A549 (cell line): ENCODE measurements around the gene CNP. TPM values are rescaled to one million over a fixed set of nuclear protein-coding genes. Genes with fewer than 3 reads are reported as not detected.

ENCODE experiments used
- ATAC-seq, 2 experiments: fragments of 200-7000 bp in 1 of 2; fragments of >200 bp in 1 of 2; cut with Nextera tagmentation in 1 of 2; cut with Tn5 transposase in 1 of 2; 3 replicates each; pipeline versions ENCODE4 v1.8.0 to v1.9.1; 2018 to 2020; ENCODE audit warnings: mild to moderate bottlenecking in 1 of 2, moderate library complexity in 1 of 2
- CTCF ChIA-PET: fragments of 300-600 bp; sonication (Branson Sonifier 250); formaldehyde crosslinking; extraction: SDS; loops from one replicate; lab custom pipeline; 2021; ENCODE audit warnings: antibody characterized with exemption, inconsistent platforms; lab: Yijun Ruan, JAX
- POLR2A ChIA-PET: fragments of 350-600 bp; formaldehyde crosslinking; extraction: SDS; loops from one replicate; lab custom pipeline; 2021; ENCODE audit warnings: antibody characterized with exemption, inconsistent platforms; lab: Yijun Ruan, JAX
- DNase-seq, 2 experiments: peaks; one replicate each; pipeline versions ENCODE4 v3.0.0 to v3.0.0-alpha.2; 2011 to 2016; ENCODE audit warnings: low read depth in 1 of 2, low spot score in 1 of 2
- FAIRE-seq: peaks from 2 replicates; lab custom pipeline; 2011; peaks lifted over from hg19 to GRCh38; lab: Jason Lieb, UNC
- H3K27ac ChIP-seq, 2 experiments: fragments of >200 bp; sonication (Bioruptor Twin); formaldehyde crosslinking; 3 replicates each; pipeline ENCODE4 v1.5.1; 2016 to 2017
- H3K4me1 ChIP-seq: fragments of >200 bp; sonication (Bioruptor Twin); formaldehyde crosslinking; 3 replicates; pipeline ENCODE4 v1.6.1; 2016
- H3K4me2 ChIP-seq: fragments of >200 bp; sonication (Bioruptor Twin); formaldehyde crosslinking; 3 replicates; pipeline ENCODE4 v1.6.1; 2016
- H3K4me3 ChIP-seq: fragments of >200 bp; sonication (Bioruptor Twin); formaldehyde crosslinking; 3 replicates; pipeline ENCODE4 v1.5.1; 2016
- H3K9me3 ChIP-seq: fragments of >200 bp; sonication (Bioruptor Twin); formaldehyde crosslinking; 3 replicates; pipeline ENCODE4 v1.6.1; 2016
- BCL3 ChIP-seq: fragments of >200 bp; sonication (Bioruptor Twin); formaldehyde crosslinking; IDR thresholded peaks from 3 replicates; pipeline ENCODE4 v1.6.1; 2016
- CBX2 ChIP-seq: fragments of 200-600 bp; sonication (generic); IDR thresholded peaks from 2 replicates; pipeline ENCODE4 v1.6.1; 2016; ENCODE audit warnings: low read depth, mild to moderate bottlenecking, borderline replicate concordance
- CBX8 ChIP-seq: fragments of 200-600 bp; sonication (generic); IDR thresholded peaks from 2 replicates; pipeline ENCODE4 v1.6.1; 2016
- CEBPB ChIP-seq, 2 experiments: fragments of >200 bp in 1 of 2; sonication (Bioruptor Twin) in 1 of 2; formaldehyde crosslinking in 1 of 2; IDR thresholded peaks; 2 replicates each; pipeline ENCODE4 v1.6.1; 2012 to 2016
- CHD4 ChIP-seq: fragments of 200-600 bp; sonication (generic); IDR thresholded peaks from 2 replicates; pipeline ENCODE4 v1.6.1; 2016; ENCODE audit warnings: antibody characterized with exemption, mild to moderate bottlenecking, borderline replicate concordance
- EHMT2 ChIP-seq: fragments of 200-600 bp; sonication (generic); IDR thresholded peaks from 2 replicates; pipeline ENCODE4 v1.6.1; 2016; ENCODE audit warnings: antibody characterized with exemption, low read depth, mild to moderate bottlenecking, moderate library complexity
- GATA3 ChIP-seq: IDR thresholded peaks from 2 replicates; pipeline ENCODE4 v1.6.1; 2012; ENCODE audit warnings: borderline replicate concordance
- HOXB5 ChIP-seq: fragments of 250-450 bp; sonication (Bioruptor Pico); IDR thresholded peaks from 2 replicates; pipeline ENCODE4 v1.5.0; 2020; ENCODE audit warnings: mild to moderate bottlenecking, moderate library complexity
- JUN ChIP-seq, 2 experiments: fragments of >200 bp; sonication (Bioruptor Twin); formaldehyde crosslinking; IDR thresholded peaks; 2 replicates in 1 of 2; 3 replicates in 1 of 2; pipeline ENCODE4 v1.6.1; 2016 to 2017
- JUNB ChIP-seq: fragments of >200 bp; sonication (Bioruptor Twin); formaldehyde crosslinking; IDR thresholded peaks from 2 replicates; pipeline ENCODE4 v1.6.1; 2016
- KDM1A ChIP-seq: fragments of 200-600 bp; sonication (generic); IDR thresholded peaks from 2 replicates; pipeline ENCODE4 v1.6.1; 2016; ENCODE audit warnings: low read depth, mild to moderate bottlenecking
- MAFK ChIP-seq: fragments of 450-650 bp; IDR thresholded peaks from 2 replicates; pipeline ENCODE4 v1.6.1; 2014; ENCODE audit not compliant: partially characterized antibody
- NPAS2 ChIP-seq: fragments of 250-450 bp; sonication (Bioruptor Pico); IDR thresholded peaks from 2 replicates; pipeline ENCODE4 v1.8.0; 2022; ENCODE audit warnings: mild to moderate bottlenecking, moderate library complexity, borderline replicate concordance
- NR3C1 ChIP-seq: fragments of >200 bp; sonication (Bioruptor Twin); formaldehyde crosslinking; IDR thresholded peaks from 3 replicates; pipeline ENCODE4 v1.6.1; 2017
- RAD21 ChIP-seq, 2 experiments: fragments of >200 bp in 1 of 2; sonication (Bioruptor Twin) in 1 of 2; formaldehyde crosslinking in 1 of 2; IDR thresholded peaks in 1 of 2; conservative IDR thresholded peaks in 1 of 2; 2 replicates in 1 of 2; 3 replicates in 1 of 2; pipeline ENCODE4 v1.6.1; 2012 to 2018; ENCODE audit warnings: inconsistent platforms in 1 of 2
- RCOR1 ChIP-seq: fragments of 150-350 bp; IDR thresholded peaks from 2 replicates; pipeline ENCODE4 v1.6.1; 2014; ENCODE audit warnings: antibody characterized with exemption, low read length, low read depth
- RNF2 ChIP-seq: fragments of 200-600 bp; sonication (generic); IDR thresholded peaks from 2 replicates; pipeline ENCODE4 v1.6.1; 2016; ENCODE audit warnings: low read depth, mild to moderate bottlenecking, antibody characterized with exemption, moderate library complexity, borderline replicate concordance
- SMC3 ChIP-seq: fragments of >200 bp; sonication (Bioruptor Twin); formaldehyde crosslinking; IDR thresholded peaks from 3 replicates; pipeline ENCODE4 v1.6.1; 2018; ENCODE audit warnings: inconsistent platforms
- TFCP2L1 ChIP-seq: fragments of 250-450 bp; sonication (Bioruptor Pico); IDR thresholded peaks from 2 replicates; pipeline ENCODE4 v1.5.0; 2021; ENCODE audit warnings: mild to moderate bottlenecking
- USF2 ChIP-seq: fragments of 450-650 bp; IDR thresholded peaks from 2 replicates; pipeline ENCODE4 v1.6.1; 2014; ENCODE audit warnings: antibody characterized with exemption
- ZC3H11A ChIP-seq: fragments of 450-650 bp; IDR thresholded peaks from 2 replicates; pipeline ENCODE4 v1.6.1; 2014; ENCODE audit warnings: antibody characterized with exemption, mild to moderate bottlenecking
- ZNF302 ChIP-seq: fragments of 250-450 bp; sonication (Bioruptor Pico); IDR thresholded peaks from 2 replicates; pipeline ENCODE4 v1.9.0; 2021; ENCODE audit warnings: inconsistent platforms, mild to moderate bottlenecking, moderate library complexity
- WGBS: methylation state at CpG from one replicate; pipeline ENCODE4 v1.1.6; 2017; ENCODE audit errors: missing lambda C conversion rate; 5-methylcytosine and 5-hydroxymethylcytosine counted together
- polyA plus RNA-seq, 4 experiments: library from polyadenylated mRNA; depleted of rRNA in 3 of 4; stranded (reverse); fragments of >200 nt; fragmentation: RNase III in 1 of 4; extraction: RNeasy Plus Mini Kit Qiagen cat#74134 plus additional on column Dnase treatment in 1 of 4; gene quantifications; 2 replicates in 3 of 4; 3 replicates in 1 of 4; pipeline ENCODE4 v1.2.3, GENCODE V29; 2011 to 2017
- TF ChIP-seq, protein P1 (sequence below): IDR thresholded peaks from 2 replicates; pipeline ENCODE4 v1.6.1; 2012

The CNP gene
- polyA plus RNA-seq, 2 of the 4 experiments (the other 2 are of a cell fraction) = 38.6 to 113 TPM

- WGBS = 23% methylated on average over 4 of the region's 4 CpGs
- Histone ChIP-seq H3K4me1 (peaks cover 66% of the 10 kb centered on the region), H3K27ac (peak overlapping the region; percentile 93 to 95), H3K9me3 (no peaks in the 10 kb centered on the region), H3K4me3 (peak overlapping the region; percentile 94), H3K4me2 (peak overlapping the region; percentile 91)
- ChIA-PET POLR2A (interaction anchor here (0.7 to 4.2 kb wide), 5 partner anchors 13 to 100 kb away, joined by 3 to 47 read pairs (median 4); partner anchors contain the start of genes DNAJC7, KLHL11 and ODAD4), CTCF (interaction anchor here (0.7 to 11.5 kb wide), 6 partner anchors 9 to 185 kb away, joined by 3 to 111 read pairs (median 10); partner anchors contain the start of genes ODAD4 and P3H4)
- DNase-seq = peak in 1 of 2 experiments; percentile 60
- no peak for ATAC-seq
- no peak for TF ChIP-seq ZC3H11A
- TF ChIP-seq HOXB5 = no peak
- TF ChIP-seq JUNB = no peak
- no peak for TF ChIP-seq RNF2
- TF ChIP-seq KDM1A = no peak
- TF ChIP-seq CBX8 = no peak
- TF ChIP-seq ZNF302 (CRISPR knock-in tag) = no peak
- no peak for TF ChIP-seq NPAS2 (CRISPR knock-in tag)
- no peak for TF ChIP-seq GATA3
- TF ChIP-seq CEBPB (IDR thresholded peaks at IDR 0.05) = no peak
- no peak for TF ChIP-seq CBX2
- no peak for TF ChIP-seq NR3C1
- TF ChIP-seq TFCP2L1 (CRISPR knock-in tag) = no peak
- TF ChIP-seq RAD21 (conservative IDR thresholded peaks at IDR 0.05 in 1 of 2, IDR thresholded peaks at IDR 0.05 in 1 of 2) = no peak
- TF ChIP-seq CHD4 = no peak
- no peak for TF ChIP-seq RCOR1
- TF ChIP-seq EHMT2 = no peak
- TF ChIP-seq SMC3 = no peak
- TF ChIP-seq MAFK = no peak
- no peak for FAIRE-seq
These were observed 49.4 kb upstream of the CNP start for GRCh38 chr17:41917192-41917591.

- peak in 1 of 2 experiments; percentile 44 for DNase-seq
- peak overlapping the region; percentile 94 for H3K4me3 ChIP-seq
- peak overlapping the region; percentile 93 to 95 for H3K27ac ChIP-seq
- POLR2A ChIA-PET = interaction anchor here (0.7 to 4.2 kb wide), 9 partner anchors 7 to 184 kb away, joined by 3 to 47 read pairs (median 4); partner anchors contain the start of genes CNP, DNAJC7, KLHL11 and ODAD4
- no peak for FAIRE-seq
- TF ChIP-seq BCL3 (no peak), USF2 (0 out of 2 replicates have a peak, but pooled peaks have one; percentile 10), MAFK (peak; percentile 50), JUN (IDR thresholded peaks at IDR 0.05) (no peak)
- TF ChIP-seq, protein P1, sequence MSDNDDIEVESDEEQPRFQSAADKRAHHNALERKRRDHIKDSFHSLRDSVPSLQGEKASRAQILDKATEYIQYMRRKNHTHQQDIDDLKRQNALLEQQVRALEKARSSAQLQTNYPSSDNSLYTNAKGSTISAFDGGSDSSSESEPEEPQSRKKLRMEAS = no peak
- H3K4me1 ChIP-seq = peaks cover 60% of the 10 kb centered on the region
- CTCF ChIA-PET = interaction anchor here (0.8 to 11.5 kb wide), 12 partner anchors 10 to 185 kb away, joined by 3 to 111 read pairs (median 5); partner anchors contain the start of genes ODAD4 and P3H4
- H3K4me2 ChIP-seq = peak overlapping the region; percentile 91
- peak; percentile 3 to 6 for ATAC-seq
- no peaks in the 10 kb centered on the region for H3K9me3 ChIP-seq
- WGBS = 3% methylated on average over 22 of the region's 26 CpGs
These were observed 48.8 kb upstream of the CNP start for GRCh38 chr17:41917679-41918313.
